GM11168 (cell line): ENCODE data around the gene SLC30A3.
"Not testable (repeated sequence)": the region's sequence is repeated elsewhere in the genome, so short reads cannot be mapped to it uniquely, and the experiment has no call there.

Source experiments
- in situ Hi-C: fragments of 300-500 bp; cut with MboI; formaldehyde crosslinking; loops from one replicate; pipeline ENCODE4 v1.12.0; 2022; ENCODE audit warnings: low sequenced_read_pairs; ENCODE audit not compliant: unreplicated experiment

The SLC30A3 gene

DNA sequence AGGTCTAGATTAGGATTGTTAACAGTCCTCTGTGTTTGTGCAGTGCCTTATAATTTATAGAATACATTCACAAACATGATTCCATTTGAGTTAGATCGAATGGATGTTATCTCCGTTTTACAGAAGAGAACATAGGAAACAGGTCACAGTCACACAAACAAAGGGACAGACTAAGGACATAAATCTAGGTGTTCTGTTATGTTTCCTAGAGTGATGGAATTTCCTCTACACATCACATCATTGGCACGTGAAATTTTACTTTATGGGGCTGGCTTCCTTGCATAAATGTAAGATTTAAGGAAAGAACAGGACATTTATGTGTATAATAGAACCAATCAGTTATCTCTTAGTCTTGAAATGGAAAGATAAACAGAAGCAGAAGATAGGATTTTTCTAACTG, 25.8 kb upstream of the SLC30A3 start:
- in situ Hi-C loops: no loop called here

GRCh38 chr2:27285481-27285880, 22.6 kb upstream of the SLC30A3 start:
- in situ Hi-C loops: no loop called here

DNA sequence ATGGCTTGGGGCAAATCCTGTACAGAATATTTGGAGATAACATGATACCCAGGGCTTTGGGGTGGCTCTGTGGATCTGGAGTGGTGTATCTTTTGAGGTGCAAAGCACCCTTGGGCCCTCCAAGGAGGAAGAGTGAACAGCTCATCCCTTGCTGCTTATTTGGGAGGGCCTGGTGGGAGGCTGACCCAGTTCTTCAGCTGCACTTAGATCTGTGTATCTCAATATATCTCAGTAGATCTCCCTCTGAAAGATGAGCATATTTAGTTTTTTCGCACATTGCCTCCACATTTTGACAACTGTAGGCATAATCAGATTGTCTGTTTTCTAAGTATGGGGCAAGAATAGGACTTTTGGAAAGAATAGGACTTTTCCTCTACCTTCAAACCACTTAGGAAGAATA, 22.1 kb upstream of the SLC30A3 start:
- in situ Hi-C loops: no loop called here

DNA sequence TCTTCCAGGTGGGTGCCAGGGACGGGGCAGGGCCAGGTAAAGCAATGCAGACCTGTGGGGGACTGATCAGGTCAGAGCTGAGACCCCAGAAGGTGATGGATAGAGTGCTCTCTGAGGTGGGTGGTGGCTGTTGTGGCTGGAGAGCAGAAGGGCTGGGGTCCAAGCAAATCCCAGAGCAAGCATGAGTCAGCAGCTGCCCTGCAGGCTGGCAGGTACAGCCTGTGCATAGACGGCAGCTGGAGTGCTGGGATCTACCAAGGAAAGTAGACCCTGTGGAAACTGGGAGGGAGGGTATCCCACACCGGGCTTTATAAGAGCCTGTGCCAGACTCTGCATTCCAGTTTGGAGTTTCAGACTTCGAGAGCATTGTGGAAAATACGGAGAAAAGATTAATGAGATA, 20.0 kb upstream of the SLC30A3 start:
- in situ Hi-C loops: no loop called here

DNA sequence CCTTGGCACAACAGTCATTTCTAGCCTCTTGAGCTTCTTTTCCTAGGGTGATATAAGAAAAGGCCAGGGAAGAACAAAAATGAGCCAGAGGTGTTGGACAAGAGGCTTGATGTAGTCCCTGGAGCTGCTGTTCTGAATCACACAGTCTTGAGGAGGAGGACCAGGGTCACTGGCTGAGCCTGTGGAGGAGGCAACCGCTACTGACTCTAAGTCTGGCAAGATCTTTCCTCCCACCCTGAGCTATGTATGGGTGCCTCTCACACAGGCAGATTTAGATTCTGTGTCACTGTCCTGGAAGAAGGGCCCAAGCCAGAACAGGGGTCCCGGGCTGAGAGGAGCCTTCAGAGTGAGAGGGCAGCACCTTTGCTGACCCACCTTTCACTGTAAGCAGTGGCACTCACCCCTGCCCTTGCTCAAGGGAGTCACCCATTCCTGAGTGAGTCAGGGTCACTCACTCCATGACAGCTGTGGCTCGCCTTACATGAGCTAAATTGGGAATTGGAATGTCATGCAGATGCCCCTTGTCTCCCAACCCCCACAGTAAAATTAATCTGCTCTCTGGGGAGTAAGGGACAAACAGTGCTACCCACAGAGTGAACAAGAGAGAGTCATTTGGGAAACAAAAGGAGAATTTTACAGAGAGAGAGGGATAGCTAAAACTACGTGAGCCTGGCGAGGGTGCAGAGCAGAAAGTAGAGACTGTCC, 19.2 kb upstream of the SLC30A3 start, which contains the start of gene TRIM54:
Gene TRIM54 (plus strand): TSS at position 575 of the 705 bp plus-strand sequence. CDS start 303 bp downstream, outside the sequence.
- in situ Hi-C loops: no loop called here

DNA sequence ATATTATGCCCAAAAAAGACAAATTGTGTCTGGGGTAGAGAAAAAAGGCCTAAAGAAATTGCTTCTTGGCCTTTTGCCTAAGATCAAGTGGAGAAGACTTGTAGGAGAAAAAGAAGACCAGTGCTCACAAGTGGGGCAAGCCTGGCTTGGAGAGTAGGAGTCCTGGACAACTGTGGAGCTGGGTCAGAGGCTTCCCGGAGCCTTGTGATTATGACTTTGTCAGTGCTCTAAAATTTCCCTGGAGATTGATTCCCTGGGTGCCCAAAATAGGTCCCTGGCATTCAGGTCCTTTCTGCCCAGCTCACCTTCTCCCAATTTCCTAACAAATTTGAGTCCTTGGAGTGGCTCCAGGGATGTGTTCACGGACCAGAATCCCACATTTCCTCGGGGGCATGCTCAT, 18.6 kb upstream of the SLC30A3 start:
- in situ Hi-C loops: no loop called here

- in situ Hi-C loops: no loop called here
These were observed 18.0 kb upstream of the SLC30A3 start for GRCh38 chr2:27280826-27281225.

DNA sequence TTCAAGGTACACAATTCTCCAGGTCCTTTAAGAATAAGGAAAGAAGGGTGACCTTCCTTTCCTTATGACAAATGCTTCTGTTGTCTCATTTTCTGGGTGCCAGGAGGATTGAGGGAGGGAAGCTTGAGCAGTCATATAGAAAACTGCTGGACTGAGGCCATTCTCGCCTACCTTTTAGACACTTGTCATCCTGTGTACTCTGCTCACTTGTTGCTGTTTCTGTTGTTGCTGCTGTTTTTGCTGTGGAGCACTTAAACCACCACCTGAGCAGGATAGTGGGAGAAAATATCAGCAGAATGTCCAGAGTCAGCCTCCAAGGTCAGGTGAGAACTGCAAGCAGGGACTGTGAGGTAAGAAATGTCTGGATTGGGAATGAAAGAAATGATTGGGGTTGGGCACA, 15.2 kb upstream of the SLC30A3 start:
- in situ Hi-C loops: no loop called here

DNA sequence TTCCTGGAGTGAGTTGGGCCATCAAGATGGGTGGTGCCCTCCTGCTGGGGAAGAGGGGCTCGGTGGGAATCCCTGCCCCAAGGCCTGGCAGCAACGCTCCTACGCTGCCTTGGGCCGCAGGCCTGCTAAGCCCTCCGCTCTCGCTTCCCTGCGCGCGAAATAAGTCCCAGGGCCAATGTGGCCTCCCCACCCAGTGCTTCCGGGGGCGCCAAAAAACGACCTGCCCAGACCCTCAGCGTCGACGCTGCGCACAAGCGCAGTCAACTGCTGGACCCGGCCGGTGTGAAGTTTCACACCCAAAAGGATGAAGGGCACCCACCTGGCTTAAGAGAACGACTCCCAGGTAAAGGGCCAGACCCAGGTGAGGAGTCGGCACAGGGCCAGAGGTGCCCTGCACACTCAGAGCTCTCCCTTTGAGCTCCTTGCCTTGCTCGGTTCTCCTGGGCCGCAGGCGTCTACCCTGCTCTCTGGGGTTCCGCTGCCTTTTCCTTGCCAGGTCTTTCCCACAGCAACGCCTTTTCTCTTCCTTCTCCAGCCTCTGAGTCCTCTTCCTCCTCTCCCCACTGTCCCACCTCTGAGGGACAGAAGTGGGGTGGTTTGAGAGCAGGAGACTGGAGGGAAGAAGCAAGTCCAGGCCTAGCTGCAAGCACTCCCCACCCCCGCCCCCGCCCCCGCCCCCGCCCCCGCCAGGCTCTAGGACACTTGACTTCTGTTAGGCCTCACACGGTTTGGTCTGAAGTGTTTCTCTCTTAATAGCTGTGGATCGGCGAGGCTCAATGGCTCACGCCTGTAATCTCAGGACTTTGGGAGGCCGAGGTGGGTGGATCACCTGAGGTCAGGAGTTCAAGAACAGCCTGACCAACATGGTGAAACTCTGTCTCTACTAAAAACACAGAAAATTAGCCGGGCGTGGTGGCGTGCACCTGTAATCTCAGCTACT, 12.6 kb upstream of the SLC30A3 start, which contains the start of gene DNAJC5G:
Gene DNAJC5G (plus strand): TSS at position 223 of the 940 bp plus-strand sequence. CDS start 1,296 bp downstream, outside the sequence.
- in situ Hi-C loops: no loop called here

- in situ Hi-C loops: not testable (repeated sequence)
These were observed 10.0 kb upstream of the SLC30A3 start for GRCh38 chr2:27272537-27273522.

DNA sequence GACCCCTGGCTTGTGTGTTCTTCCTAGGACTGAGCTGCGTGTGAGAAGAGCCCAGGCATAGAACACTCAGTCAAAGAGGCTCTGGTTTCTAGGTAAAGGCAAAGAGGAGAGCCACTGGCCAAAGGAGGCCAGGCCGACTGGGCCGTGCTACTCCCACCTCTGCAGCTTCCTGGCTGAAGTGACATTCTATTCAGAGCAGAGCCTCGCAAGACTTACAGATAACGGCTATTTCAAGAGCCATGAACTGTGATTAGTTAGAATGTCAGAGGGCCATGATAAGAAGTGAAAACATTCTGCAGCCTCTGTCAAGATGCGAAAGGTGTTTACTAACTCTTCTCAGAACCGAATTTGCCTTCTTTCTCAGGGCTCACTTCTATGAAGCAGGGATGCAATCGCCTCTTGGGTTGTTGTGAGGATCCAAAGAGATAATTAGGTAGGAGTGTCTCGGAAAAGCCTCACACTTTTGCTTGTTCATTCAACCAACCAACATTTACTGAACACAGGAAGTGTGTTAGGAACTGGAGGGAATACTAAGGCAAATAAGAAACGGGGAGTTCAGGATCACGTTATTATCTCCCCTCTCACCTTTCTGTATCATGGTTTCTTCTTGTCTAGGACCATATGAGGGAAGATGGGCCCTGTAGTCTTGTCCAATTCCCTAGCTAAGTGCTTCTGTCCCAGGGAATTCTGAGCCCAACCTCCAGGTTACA, 8.9 kb upstream of the SLC30A3 start:
- in situ Hi-C loops: no loop called here

GRCh38 chr2:27270670-27271069, 7.8 kb upstream of the SLC30A3 start:
- in situ Hi-C loops: no loop called here

- in situ Hi-C loops: no loop called here
These were observed 7.3 kb upstream of the SLC30A3 start for GRCh38 chr2:27270131-27270530.

DNA sequence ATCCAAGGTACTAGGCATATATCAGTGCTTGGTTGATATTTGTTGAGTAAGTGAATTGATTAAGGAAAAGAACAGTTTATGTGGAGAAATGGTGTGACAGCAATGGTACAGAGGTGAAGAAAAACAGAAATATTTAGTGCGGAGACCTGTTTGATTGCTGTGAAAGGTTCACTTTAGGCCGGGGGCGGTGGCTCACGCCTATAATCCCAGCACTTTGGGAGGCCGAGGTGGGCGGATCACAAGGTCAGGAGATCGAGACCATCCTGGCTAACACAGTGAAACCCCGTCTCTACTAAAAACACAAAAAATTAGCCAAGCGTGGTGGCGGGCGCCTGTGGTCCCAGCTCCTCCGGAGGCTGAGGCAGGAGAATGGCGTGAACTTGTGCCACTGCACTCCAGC, 5.4 kb upstream of the SLC30A3 start:
- in situ Hi-C loops: not testable (repeated sequence)

DNA sequence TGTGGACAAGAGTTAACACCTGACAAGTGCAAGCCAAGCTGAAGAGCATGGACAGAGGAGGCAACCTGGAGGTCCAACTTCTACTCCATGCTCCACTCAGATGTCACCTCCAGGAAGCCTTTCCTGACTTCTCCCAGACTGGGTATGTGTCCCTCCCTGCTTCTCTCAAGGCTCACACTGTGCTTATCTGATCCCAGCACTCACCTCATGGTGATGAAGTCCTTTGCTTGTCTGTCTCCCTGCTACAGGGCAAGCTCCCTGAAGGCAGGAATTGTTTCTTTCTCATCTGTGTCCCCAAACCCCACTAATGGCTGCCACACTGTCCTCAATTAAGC, 2.7 kb upstream of the SLC30A3 start:
- in situ Hi-C loops: no loop called here

GRCh38 chr2:27264753-27265535, 2.1 kb upstream of the SLC30A3 start:
- in situ Hi-C loops: no loop called here

DNA sequence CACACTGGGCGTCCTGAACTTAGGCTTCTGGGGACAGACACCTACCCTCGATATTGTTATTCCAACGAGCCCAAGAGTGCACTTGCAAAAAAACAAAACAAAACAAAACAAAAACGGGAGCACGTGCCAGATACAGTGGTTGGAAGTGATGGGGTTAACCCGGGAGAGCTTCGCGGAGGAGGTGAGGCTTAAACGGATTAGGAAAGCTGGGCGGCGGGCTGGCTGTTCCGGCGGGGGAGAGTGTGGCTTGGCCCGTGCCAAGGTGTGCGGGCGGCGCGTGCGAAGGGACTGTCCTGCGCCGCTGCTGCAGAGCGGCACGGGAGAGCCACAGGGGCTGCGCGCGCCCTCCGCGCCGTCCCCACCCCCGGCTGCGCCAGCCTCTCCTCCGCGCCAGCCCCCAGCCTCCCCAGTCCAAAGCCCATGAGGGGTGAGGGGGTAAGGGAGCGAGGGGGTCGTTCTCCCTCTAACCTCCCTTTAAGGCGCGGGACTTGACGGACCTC, 1.5 kb upstream of the SLC30A3 start:
- in situ Hi-C loops: no loop called here
